ENCODE measurements around the gene FBXW9.

DNA sequence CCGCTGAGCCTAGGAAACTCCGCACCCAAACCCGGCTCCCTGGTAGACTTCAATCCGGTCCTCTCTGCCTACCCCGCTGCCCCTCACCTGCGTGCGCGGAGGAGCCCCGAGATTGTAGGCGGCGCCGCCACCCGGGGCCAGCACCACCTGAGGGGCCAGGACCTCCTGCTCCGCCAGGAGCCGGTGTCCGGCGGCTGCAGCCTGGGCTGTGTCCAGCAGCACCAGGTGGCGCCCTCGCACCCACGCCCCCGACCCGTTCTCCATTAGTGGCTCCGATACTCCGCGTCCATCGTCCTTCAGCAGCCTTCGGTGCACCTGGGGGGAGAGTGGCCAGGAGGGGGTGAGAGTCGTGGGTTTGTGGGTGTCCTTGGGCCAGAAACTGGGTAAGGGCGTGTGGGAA lies 48.3 kb downstream of the FBXW9 start:
- TF ChIP-seq MYNN (tag by site-specific recombination; IDR thresholded peaks at IDR 0.05; ENCODE audit: borderline replicate concordance) (no peak), HOXA7 (CRISPR knock-in tag; IDR thresholded peaks at IDR 0.05; ENCODE audit: borderline replicate concordance) (no peak), ZNF518A (tag by site-specific recombination; conservative IDR thresholded peaks at IDR 0.05; ENCODE audit: low read depth) (no peak)
